ENCODE results near the gene TPSD1.

DNA sequence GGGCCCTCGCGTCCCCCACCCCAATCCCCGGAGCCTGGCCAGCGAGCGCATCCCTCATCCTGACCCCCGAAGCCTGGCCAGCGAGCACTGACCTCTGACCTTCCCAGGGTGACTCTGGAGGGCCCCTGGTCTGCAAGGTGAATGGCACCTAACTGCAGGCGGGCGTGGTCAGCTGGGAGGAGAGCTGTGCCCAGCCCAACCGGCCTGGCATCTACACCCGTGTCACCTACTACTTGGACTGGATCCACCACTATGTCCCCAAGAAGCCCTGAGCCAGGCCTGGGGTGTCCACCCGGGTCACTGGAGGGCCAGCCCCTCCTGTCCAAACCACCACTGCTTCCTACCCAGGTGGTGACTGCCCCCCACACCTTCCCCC is 2.3 kb downstream of the TPSD1 start:
- TF ChIP-seq POLR2A (IDR thresholded peaks at IDR 0.05; ENCODE audit: low read length) (no peak), GATA1 (IDR thresholded peaks at IDR 0.05; ENCODE audit: low read depth, low read length) (no peak)

All from erythroblast (primary cell).